Hair follicular keratinocyte (primary cell): ENCODE results near the gene NRP2. TPM values are rescaled to one million over a fixed set of nuclear protein-coding genes. Genes with fewer than 3 reads are reported as not detected.

ENCODE experiments used
- total RNA-seq: library from RNA; depleted of rRNA; stranded (reverse); fragments of >200 nt; gene quantifications from 2 replicates; pipeline ENCODE4 v1.2.3, GENCODE V29; 2015

The NRP2 gene
- 37.0 and 37.3 TPM in 2 replicates for total RNA-seq

GRCh38 chr2:205682239-205682970, at the start of gene NRP2:
NRP2 (plus strand) TSS chr2:205682501; CDS start chr2:205683291, 790 bp downstream.

